ENCODE measurements around the gene TAS2R38.

DNA sequence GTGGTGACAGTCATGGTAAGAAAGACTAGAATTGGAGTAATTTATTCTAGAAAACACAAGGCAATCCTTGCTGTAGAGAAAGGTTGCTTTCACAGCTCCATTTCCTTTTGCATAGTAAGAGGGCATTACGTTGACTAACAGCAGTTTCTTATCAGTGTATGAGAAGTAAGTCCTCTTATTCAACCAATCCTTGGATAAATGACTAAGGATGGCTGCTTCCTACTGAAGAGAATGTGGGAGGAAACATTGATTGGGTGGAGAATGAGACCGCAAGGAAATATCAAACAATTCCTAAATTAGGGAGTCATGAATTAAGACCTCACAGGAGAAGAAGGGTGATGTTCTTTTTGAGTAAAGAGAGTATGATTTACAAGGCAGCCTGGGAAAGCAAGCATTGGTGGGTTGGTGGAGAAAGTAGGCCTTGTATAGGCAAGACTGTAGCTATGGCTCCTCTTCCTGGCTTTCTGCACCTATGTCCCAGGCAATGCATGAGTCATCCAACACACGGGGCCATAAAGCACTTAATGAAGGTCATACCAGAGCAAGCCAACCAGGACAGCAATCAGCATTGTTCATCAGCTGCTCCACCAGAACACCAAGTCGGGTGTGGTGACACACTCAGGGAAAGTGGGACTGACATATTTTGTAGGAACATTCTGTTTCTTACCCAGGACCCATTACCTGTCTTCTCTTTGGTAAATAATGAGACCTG is 27.7 kb upstream of the TAS2R38 start:
- TF ChIP-seq, protein P1, sequence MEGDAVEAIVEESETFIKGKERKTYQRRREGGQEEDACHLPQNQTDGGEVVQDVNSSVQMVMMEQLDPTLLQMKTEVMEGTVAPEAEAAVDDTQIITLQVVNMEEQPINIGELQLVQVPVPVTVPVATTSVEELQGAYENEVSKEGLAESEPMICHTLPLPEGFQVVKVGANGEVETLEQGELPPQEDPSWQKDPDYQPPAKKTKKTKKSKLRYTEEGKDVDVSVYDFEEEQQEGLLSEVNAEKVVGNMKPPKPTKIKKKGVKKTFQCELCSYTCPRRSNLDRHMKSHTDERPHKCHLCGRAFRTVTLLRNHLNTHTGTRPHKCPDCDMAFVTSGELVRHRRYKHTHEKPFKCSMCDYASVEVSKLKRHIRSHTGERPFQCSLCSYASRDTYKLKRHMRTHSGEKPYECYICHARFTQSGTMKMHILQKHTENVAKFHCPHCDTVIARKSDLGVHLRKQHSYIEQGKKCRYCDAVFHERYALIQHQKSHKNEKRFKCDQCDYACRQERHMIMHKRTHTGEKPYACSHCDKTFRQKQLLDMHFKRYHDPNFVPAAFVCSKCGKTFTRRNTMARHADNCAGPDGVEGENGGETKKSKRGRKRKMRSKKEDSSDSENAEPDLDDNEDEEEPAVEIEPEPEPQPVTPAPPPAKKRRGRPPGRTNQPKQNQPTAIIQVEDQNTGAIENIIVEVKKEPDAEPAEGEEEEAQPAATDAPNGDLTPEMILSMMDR (IDR thresholded peaks at IDR 0.05) = no peak
- TF ChIP-seq POLR2A (IDR thresholded peaks at IDR 0.05) = no peak

All from testis (tissue), 2 donors.